Measurements from ENCODE around the gene RELT. TPM values are rescaled to one million over a fixed set of nuclear protein-coding genes. Genes with fewer than 3 reads are reported as not detected.

RELT gene
- total RNA-seq, 1 donor from 2014 or later: 3.8 TPM

Other genes with a start within 250 kb of the RELT start
- gene FCHSD2, start 234.1 kb upstream of the RELT start, total RNA-seq: 56.6 TPM
- 13.5 TPM for gene P2RY2, start 158.1 kb upstream of the RELT start, total RNA-seq
- gene P2RY6, start 104.1 kb upstream of the RELT start, total RNA-seq: 6.9 TPM
- gene ARHGEF17, start 68.1 kb upstream of the RELT start, total RNA-seq: 82.6 TPM
- 29.5 TPM for gene FAM168A, start 221.7 kb downstream of the RELT start, total RNA-seq

Measured in cardiac septum (tissue), 1 donor.